WI38 (cell line): ENCODE results near the gene CHST12.
A peak's percentile ranks its signal among the peaks of the same experiment; 100 is the strongest.
"Not testable (repeated sequence)": the region's sequence is repeated elsewhere in the genome, so short reads cannot be mapped to it uniquely, and the experiment has no call there.

ENCODE experiments used
- H3K4me3 ChIP-seq: 2 replicates; pipeline ENCODE4 v1.5.1; 2011; ENCODE audit warnings: low read depth, mild to moderate bottlenecking, control low read depth, low read length
- CTCF ChIP-seq: IDR thresholded peaks from 2 replicates; pipeline ENCODE4 v1.5.1; 2012; ENCODE audit warnings: low read depth, mild to moderate bottlenecking, control low read depth, low read length

The CHST12 gene

GRCh38 chr7:2445898-2446555 is 42.6 kb downstream of the CHST12 start:
- no peak for TF ChIP-seq CTCF
- no peak overlapping the region for H3K4me3 ChIP-seq

- TF ChIP-seq CTCF: no peak
- H3K4me3 ChIP-seq: no peak overlapping the region
These were observed 43.3 kb downstream of the CHST12 start for GRCh38 chr7:2446676-2447075.

GRCh38 chr7:2450198-2451107 is 47.0 kb downstream of the CHST12 start:
- TF ChIP-seq CTCF: no peak
- no peak overlapping the region for H3K4me3 ChIP-seq

GRCh38 chr7:2451171-2452073 is 48.0 kb downstream of the CHST12 start:
- no peak overlapping the region for H3K4me3 ChIP-seq
- peak; percentile 84 for TF ChIP-seq CTCF

GRCh38 chr7:2452074-2452507 is 48.7 kb downstream of the CHST12 start:
- TF ChIP-seq CTCF: no peak
- H3K4me3 ChIP-seq: no peak overlapping the region

- H3K4me3 ChIP-seq: no peak overlapping the region
- TF ChIP-seq CTCF: no peak
These were observed 49.3 kb downstream of the CHST12 start for GRCh38 chr7:2452643-2453270.

- not testable (repeated sequence) for H3K4me3 ChIP-seq
These were observed 50.4 kb downstream of the CHST12 start for GRCh38 chr7:2453849-2454248.
